WERI-Rb-1 (cell line): Measurements from ENCODE around the gene DOK7.
A peak's percentile ranks its signal among the peaks of the same experiment; 100 is the strongest.

ENCODE experiments used
- DNase-seq: peaks from one replicate; pipeline ENCODE4 v3.0.0-alpha.2; 2020
- H3K27ac ChIP-seq: fragments of 250-450 bp; sonication (Bioruptor Pico); 2 replicates; pipeline ENCODE4 v1.5.1; 2020; ENCODE audit warnings: mild to moderate bottlenecking, moderate library complexity
- H3K27me3 ChIP-seq: fragments of 250-450 bp; sonication (Bioruptor Pico); 2 replicates; pipeline ENCODE4 v1.5.1; 2021; ENCODE audit warnings: mild to moderate bottlenecking, low read depth, moderate library complexity; ENCODE audit not compliant: insufficient read depth, severe bottlenecking
- H3K36me3 ChIP-seq: fragments of 250-450 bp; sonication (Bioruptor Pico); 2 replicates; pipeline ENCODE4 v1.5.1; 2020; ENCODE audit warnings: mild to moderate bottlenecking, moderate library complexity
- H3K4me3 ChIP-seq: 2 replicates; pipeline ENCODE4 v1.5.1; 2011; ENCODE audit warnings: low read depth, mild to moderate bottlenecking, control low read depth, low read length
- H3K9me3 ChIP-seq: fragments of 250-450 bp; sonication (Bioruptor Pico); 2 replicates; pipeline ENCODE4 v1.5.1; 2021; ENCODE audit warnings: mild to moderate bottlenecking, moderate library complexity; ENCODE audit not compliant: severe bottlenecking
- CTCF ChIP-seq: IDR thresholded peaks from 2 replicates; pipeline ENCODE4 v1.5.1; 2011; ENCODE audit warnings: low read depth, mild to moderate bottlenecking, control low read depth, inconsistent platforms, low read length

The DOK7 gene

GRCh38 chr4:3464911-3465697 lies 2.0 kb downstream of the DOK7 start:
- no peaks in the 10 kb centered on the region for H3K9me3 ChIP-seq
- H3K4me3 ChIP-seq = no peak overlapping the region
- no peaks in the 10 kb centered on the region for H3K36me3 ChIP-seq
- TF ChIP-seq CTCF = no peak
- H3K27me3 ChIP-seq = no peaks in the 10 kb centered on the region
- no peak overlapping the region for H3K27ac ChIP-seq
- DNase-seq = no peak

DNA sequence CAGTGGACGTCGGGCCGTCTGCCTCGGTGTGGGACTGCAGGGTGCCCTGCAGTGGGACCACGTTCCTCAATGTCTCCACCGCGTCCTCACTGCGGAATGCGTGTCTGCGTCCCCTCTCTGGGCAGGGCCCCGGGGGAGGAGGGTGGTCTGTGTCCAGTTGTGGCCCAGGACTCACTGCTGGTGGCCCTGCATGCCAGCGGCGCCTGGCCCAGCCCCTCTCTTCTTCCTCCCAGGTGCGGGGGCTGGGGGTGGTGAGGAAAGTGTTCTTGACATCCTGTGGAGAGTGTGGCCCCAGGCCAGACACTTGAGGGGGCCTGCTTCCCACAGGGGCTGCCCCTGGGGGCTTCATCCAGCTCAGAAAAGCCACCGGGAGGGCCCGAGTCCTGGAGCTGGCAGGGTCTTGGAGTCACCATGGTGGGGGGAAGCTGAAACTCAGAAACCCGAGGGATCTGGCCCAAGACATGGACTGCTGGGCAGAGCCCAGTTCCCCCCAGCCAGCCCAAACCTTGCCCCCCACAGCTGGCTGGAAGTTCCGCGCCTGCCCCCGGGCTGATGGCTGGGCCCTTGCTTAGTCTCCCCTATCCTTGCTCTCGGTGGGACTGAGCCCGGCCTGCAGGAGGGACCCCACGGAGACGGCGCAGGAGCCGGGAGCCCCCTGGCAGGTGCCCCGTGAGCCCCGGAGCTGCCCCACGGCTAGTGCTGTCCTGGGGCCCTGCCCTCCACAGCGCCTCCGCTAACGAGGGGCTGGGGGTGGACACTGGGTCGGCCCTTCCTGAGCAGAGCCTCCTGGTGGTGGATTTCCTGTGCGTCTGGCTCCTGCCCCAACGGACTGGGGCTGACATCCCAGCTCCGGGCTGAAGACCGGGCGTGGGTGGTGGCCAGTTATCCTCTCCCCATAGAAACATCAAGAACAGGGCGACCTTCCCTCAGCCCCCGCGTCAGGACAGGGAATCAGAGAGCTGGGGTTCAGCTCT lies 2.9 kb downstream of the DOK7 start:
- Histone ChIP-seq H3K27me3 (no peaks in the 10 kb centered on the region), H3K9me3 (no peaks in the 10 kb centered on the region), H3K27ac (no peak overlapping the region), H3K4me3 (no peak overlapping the region), H3K36me3 (no peaks in the 10 kb centered on the region)
- TF ChIP-seq CTCF = peak; percentile 73
- DNase-seq = no peak

GRCh38 chr4:3466691-3467600 lies 3.8 kb downstream of the DOK7 start:
- Histone ChIP-seq H3K4me3 (no peak overlapping the region), H3K36me3 (no peaks in the 10 kb centered on the region), H3K27ac (no peak overlapping the region), H3K27me3 (no peaks in the 10 kb centered on the region), H3K9me3 (no peaks in the 10 kb centered on the region)
- no peak for TF ChIP-seq CTCF
- DNase-seq = no peak

GRCh38 chr4:3467601-3468031 lies 4.5 kb downstream of the DOK7 start:
- DNase-seq = no peak
- H3K9me3 ChIP-seq = no peaks in the 10 kb centered on the region
- H3K27ac ChIP-seq = no peak overlapping the region
- no peak for TF ChIP-seq CTCF
- H3K36me3 ChIP-seq = no peaks in the 10 kb centered on the region
- no peaks in the 10 kb centered on the region for H3K27me3 ChIP-seq
- no peak overlapping the region for H3K4me3 ChIP-seq

DNA sequence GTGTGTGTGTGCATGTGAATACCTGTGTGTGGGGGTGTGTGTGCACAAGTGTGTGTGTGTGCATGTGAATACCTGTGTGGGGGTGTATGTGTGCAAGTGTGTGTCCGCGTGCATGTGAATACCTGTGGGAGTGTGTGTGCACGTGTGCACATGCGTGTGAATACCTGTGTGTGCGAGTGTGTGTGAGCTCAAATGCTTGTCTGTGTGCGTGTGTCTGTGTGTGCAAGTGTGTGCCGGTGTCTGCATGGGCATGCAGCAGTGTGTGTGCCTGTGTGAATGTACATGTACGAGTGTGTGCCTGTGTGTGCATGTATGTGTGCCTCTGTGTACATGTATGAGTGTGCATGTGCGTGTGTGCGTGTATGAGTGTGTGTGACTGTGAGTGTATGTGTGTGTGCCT lies 5.0 kb downstream of the DOK7 start:
- no peaks in the 10 kb centered on the region for H3K27me3 ChIP-seq
- DNase-seq = no peak
- no peak overlapping the region for H3K4me3 ChIP-seq
- no peaks in the 10 kb centered on the region for H3K9me3 ChIP-seq
- H3K36me3 ChIP-seq = no peaks in the 10 kb centered on the region
- TF ChIP-seq CTCF = no peak
- H3K27ac ChIP-seq = no peak overlapping the region
